Right lobe of liver (tissue), 6 donors: ENCODE data around the gene IRAK3. TPM values are rescaled to one million over a fixed set of nuclear protein-coding genes. Genes with fewer than 3 reads are reported as not detected.

Experiments used
- ATAC-seq, 4 donors: fragments of 200-7000 bp; cut with Tn5 transposase; one replicate each; pipeline ENCODE4 v1.9.1; 2020; ENCODE audit warnings: mild to moderate bottlenecking in 4 of 4, moderate library complexity in 4 of 4
- DNase-seq, 3 donors: peaks; one replicate each; pipeline ENCODE4 v3.0.0-alpha.2; 2020
- H3K27ac ChIP-seq, 3 donors: fragments of 200-600 bp; one replicate each; pipeline ENCODE4 v1.8.0; 2022
- H3K27me3 ChIP-seq, 2 donors: fragments of 200-600 bp; one replicate each; pipeline ENCODE4 v1.8.0; 2022
- H3K36me3 ChIP-seq, 4 donors: fragments of 200-600 bp; sonication (generic) in 1 of 4; one replicate each; pipeline versions ENCODE4 v1.5.1 to v1.8.0; 2017 to 2022; ENCODE audit warnings: control low read depth in 1 of 4
- H3K4me1 ChIP-seq, 4 donors: fragments of 200-600 bp; sonication (generic) in 1 of 4; one replicate each; pipeline versions ENCODE4 v1.5.1 to v1.8.0; 2017 to 2022; ENCODE audit warnings: control low read depth in 1 of 4
- H3K4me3 ChIP-seq, 3 donors: fragments of 200-600 bp; one replicate each; pipeline ENCODE4 v1.8.0; 2022
- H3K9me3 ChIP-seq, 4 donors: fragments of 200-600 bp; sonication (generic) in 1 of 4; one replicate each; pipeline versions ENCODE4 v1.5.1 to v1.8.0; 2017 to 2022; ENCODE audit warnings: control low read depth in 1 of 4
- POLR2A ChIP-seq: fragments of 450-650 bp; IDR thresholded peaks from one replicate; pipeline ENCODE4 v1.6.1; 2017; ENCODE audit warnings: antibody characterized with exemption, mild to moderate bottlenecking
- WGBS: methylation state at CpG from one replicate; pipeline ENCODE4 v1.1.6; 2018; ENCODE audit warnings: low coverage, low lambda C conversion rate; ENCODE audit not compliant: insufficient coverage; ENCODE audit errors: missing lambda C conversion rate; 5-methylcytosine and 5-hydroxymethylcytosine counted together
- intact Hi-C, 2 donors: fragments of 100-400 bp; cut with DNase I; formaldehyde crosslinking; loops; one replicate each; pipeline versions ENCODE4 v1.11.2 to v1.14.1; 2022
- total RNA-seq, 6 experiments: library from RNA; depleted of rRNA in 2 of 6; stranded (reverse); fragments of >200 nt in 2 of 6; fragmentation: NEBNext Ultra II Directional in 3 of 6; extraction: Animal tissue kit (Norgen Biotek cat#: 25700) in 3 of 6; gene quantifications; one replicate each; pipeline versions ENCODE4 v1.1.0 to v1.2.4, GENCODE V29; 2016 to 2023
- TF ChIP-seq, protein P1 (sequence below), 4 donors: fragments of 200-600 bp in 3 of 4; fragments of 450-650 bp in 1 of 4; IDR thresholded peaks; one replicate each; pipeline versions ENCODE4 v1.5.1 to v1.8.0; 2016 to 2022; ENCODE audit warnings: antibody characterized with exemption in 4 of 4, mild to moderate bottlenecking in 2 of 4
- donor health status: DM: no; HTN: yes; CAD: no.
- donor health status: DM: no; HTN: no; CAD: no.
- donor health status: DM: no; HTN: no; CAD: no.
- donor health status: DM: no; HTN: yes; CAD: no.
- donor health status: DM: no; HTN: yes; CAD: no.

The IRAK3 gene
- total RNA-seq, 6 experiments from 2014 or later, result 1.3 to 7.0 (median 3.5) TPM

DNA sequence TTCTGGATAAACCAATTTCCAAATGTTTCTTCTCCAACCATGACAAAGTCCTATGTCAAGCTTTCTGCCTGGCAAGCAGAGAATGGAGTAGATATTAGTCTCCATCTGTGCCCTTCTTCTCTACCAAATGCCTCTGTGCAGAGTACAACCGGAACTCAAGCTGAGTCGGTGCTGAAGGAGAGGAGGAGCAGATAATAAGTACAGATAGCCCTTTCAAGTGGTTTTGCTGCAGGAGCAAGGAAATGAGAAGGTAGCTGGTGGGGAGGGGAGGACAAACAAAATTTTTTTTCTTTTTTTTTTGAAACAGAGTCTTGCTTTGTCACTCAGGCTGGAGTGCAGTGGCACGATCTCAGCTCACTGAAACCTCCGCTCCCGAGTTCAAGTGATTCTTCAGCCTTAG lies 99.1 kb downstream of the IRAK3 start:
- Histone ChIP-seq H3K27ac (no peak overlapping the region), H3K36me3 (no peaks in the 10 kb centered on the region), H3K27me3 (no peaks in the 10 kb centered on the region), H3K4me1 (no peaks in the 10 kb centered on the region), H3K4me3 (no peak overlapping the region), H3K9me3 (no peaks in the 10 kb centered on the region)
- 39% methylated on average over 5 of the region's 5 CpGs for WGBS
- DNase-seq, result no peak
- no peak for TF ChIP-seq POLR2A
- TF ChIP-seq, protein P1, sequence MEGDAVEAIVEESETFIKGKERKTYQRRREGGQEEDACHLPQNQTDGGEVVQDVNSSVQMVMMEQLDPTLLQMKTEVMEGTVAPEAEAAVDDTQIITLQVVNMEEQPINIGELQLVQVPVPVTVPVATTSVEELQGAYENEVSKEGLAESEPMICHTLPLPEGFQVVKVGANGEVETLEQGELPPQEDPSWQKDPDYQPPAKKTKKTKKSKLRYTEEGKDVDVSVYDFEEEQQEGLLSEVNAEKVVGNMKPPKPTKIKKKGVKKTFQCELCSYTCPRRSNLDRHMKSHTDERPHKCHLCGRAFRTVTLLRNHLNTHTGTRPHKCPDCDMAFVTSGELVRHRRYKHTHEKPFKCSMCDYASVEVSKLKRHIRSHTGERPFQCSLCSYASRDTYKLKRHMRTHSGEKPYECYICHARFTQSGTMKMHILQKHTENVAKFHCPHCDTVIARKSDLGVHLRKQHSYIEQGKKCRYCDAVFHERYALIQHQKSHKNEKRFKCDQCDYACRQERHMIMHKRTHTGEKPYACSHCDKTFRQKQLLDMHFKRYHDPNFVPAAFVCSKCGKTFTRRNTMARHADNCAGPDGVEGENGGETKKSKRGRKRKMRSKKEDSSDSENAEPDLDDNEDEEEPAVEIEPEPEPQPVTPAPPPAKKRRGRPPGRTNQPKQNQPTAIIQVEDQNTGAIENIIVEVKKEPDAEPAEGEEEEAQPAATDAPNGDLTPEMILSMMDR (IDR thresholded peaks at IDR 0.05), result no peak
- ATAC-seq, result peak in 3 of 4 donors; percentile 13 to 30 (median 29)
- intact Hi-C loops, result no loop called here

DNA sequence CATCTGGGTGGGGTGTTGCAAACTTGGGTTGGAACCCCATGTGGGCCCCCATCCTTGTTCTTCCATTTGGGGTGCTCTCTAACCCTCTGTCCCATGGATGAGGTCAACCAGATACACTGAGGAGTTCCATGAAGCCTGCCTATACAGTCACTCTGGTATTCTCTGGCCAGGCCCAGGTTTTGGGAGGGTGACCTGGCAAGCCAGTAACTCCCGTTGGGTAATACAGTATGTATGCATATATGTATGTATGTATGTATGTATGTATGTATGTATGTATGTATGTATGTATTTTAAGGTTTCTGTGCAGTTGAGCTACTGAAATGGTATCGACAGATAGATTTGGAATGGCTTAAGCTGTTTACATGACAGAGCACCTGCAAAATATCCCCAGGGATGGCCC lies 100.5 kb downstream of the IRAK3 start:
- no peak overlapping the region for H3K4me3 ChIP-seq
- ATAC-seq, result no peak
- no peak for DNase-seq
- no peaks in the 10 kb centered on the region for H3K27me3 ChIP-seq
- H3K9me3 ChIP-seq, result no peaks in the 10 kb centered on the region
- no peaks in the 10 kb centered on the region for H3K36me3 ChIP-seq
- intact Hi-C loops, result no loop called here
- TF ChIP-seq, protein P1 (IDR thresholded peaks at IDR 0.05), result no peak
- no peak for TF ChIP-seq POLR2A
- 57% methylated on average over 2 of the region's 2 CpGs for WGBS
- H3K4me1 ChIP-seq, result no peaks in the 10 kb centered on the region
- no peak overlapping the region for H3K27ac ChIP-seq

DNA sequence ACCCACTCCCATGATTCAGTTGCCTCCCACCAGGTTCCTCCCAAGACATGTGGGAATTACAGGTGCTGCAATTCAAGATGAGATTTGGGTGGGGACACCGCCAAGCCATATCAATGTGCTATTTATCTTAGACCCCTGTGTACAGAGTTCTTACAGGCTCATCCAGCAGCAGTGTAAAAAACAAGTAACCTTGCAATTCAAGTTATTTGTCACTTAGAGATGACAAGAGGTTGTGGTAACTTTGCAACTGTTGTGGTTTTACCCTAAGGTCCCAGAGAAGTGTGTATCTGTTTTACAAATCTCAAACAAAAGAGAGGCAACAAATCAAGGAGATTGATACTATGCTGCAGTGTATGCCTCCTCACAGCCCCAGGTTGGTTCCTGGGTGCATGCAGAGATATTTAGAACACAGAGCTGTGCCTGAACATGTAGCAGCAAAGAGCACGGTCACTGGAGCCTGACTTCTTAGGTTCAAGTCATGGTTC lies 101.7 kb downstream of the IRAK3 start:
- H3K36me3 ChIP-seq, result no peaks in the 10 kb centered on the region
- no peaks in the 10 kb centered on the region for H3K9me3 ChIP-seq
- intact Hi-C loops, result no loop called here
- H3K4me1 ChIP-seq, result no peaks in the 10 kb centered on the region
- no peak for DNase-seq
- ATAC-seq, result peak in 1 of 4 donors; percentile 23
- no peak overlapping the region for H3K27ac ChIP-seq
- TF ChIP-seq POLR2A, result no peak
- TF ChIP-seq, protein P1 (IDR thresholded peaks at IDR 0.05), result no peak
- H3K4me3 ChIP-seq, result no peak overlapping the region
- WGBS, result no CpG with 5 or more reads among the region's 2 CpGs
- no peaks in the 10 kb centered on the region for H3K27me3 ChIP-seq

DNA sequence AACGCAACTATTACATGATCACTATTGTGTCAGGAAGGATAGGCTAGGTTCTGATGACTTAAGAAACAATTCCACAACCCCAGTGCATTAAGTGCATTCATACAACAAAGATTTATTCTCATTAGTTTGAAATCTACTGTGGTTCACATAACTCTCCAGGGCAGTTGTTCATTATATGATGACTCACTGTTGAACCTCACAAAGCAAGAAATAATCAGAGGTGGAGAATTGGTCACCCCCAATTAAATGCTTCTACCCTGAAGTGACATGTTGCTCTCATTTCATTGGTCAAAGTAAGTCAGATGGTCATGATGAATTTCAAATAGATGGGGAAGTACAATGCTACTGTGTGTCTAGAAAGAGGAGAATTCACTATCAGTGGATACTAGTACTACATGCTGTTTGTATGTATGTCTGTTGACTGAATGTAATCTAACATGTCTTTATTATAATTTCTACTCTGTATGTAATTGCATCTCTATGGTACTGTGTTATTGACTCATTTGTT lies 107.2 kb downstream of the IRAK3 start:
- Histone ChIP-seq H3K4me3 (no peak overlapping the region), H3K9me3 (no peaks in the 10 kb centered on the region), H3K36me3 (no peaks in the 10 kb centered on the region), H3K27me3 (no peaks in the 10 kb centered on the region), H3K4me1 (no peaks in the 10 kb centered on the region), H3K27ac (no peak overlapping the region)
- intact Hi-C loops, result no loop called here
- ATAC-seq (no peak), DNase-seq (no peak)
- 67% methylated on average over 1 of the region's 1 CpG for WGBS
- TF ChIP-seq POLR2A, result no peak
- TF ChIP-seq, protein P1 (IDR thresholded peaks at IDR 0.05), result no peak

DNA sequence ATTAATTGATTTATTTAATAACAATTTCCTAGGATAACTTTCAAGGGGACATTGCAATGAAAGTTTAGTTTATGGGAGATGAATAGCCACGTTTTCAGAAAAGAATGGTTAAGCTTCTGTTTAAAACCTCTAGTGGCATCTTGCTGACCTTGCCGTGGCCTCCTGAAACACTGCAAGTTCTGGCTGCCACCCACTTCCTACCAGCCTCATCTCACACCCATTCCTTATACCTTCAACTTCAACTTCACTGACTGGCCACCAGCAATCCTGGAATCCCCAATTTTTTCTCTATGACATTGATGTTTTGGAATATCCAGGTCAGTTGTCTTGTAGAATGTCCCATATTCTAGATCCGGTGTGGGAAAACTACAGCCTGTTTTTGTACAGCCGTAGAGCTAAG lies 108.1 kb downstream of the IRAK3 start:
- no peaks in the 10 kb centered on the region for H3K27me3 ChIP-seq
- no peak overlapping the region for H3K4me3 ChIP-seq
- H3K27ac ChIP-seq, result no peak overlapping the region
- DNase-seq (no peak), ATAC-seq (no peak)
- no peaks in the 10 kb centered on the region for H3K4me1 ChIP-seq
- intact Hi-C loops, result no loop called here
- no peaks in the 10 kb centered on the region for H3K9me3 ChIP-seq
- WGBS, result 60% methylated on average over 4 of the region's 4 CpGs
- TF ChIP-seq, protein P1 (IDR thresholded peaks at IDR 0.05), result no peak
- no peak for TF ChIP-seq POLR2A
- H3K36me3 ChIP-seq, result no peaks in the 10 kb centered on the region
